RCC 7860 (cell line): ENCODE measurements around the gene GIGYF2.

Experiments
- DNase-seq: peaks from one replicate; pipeline ENCODE4 v3.0.0-alpha.2; 2015; ENCODE audit warnings: low spot score
- FAIRE-seq: peaks from 2 replicates; lab custom pipeline; 2012; peaks lifted over from hg19 to GRCh38; lab: Jason Lieb, UNC

GIGYF2 gene

GRCh38 chr2:232908695-232909094 is 211.6 kb downstream of the GIGYF2 start:
- FAIRE-seq: no peak
- DNase-seq: no peak
